ENCODE data around the gene OMA1.

DNA sequence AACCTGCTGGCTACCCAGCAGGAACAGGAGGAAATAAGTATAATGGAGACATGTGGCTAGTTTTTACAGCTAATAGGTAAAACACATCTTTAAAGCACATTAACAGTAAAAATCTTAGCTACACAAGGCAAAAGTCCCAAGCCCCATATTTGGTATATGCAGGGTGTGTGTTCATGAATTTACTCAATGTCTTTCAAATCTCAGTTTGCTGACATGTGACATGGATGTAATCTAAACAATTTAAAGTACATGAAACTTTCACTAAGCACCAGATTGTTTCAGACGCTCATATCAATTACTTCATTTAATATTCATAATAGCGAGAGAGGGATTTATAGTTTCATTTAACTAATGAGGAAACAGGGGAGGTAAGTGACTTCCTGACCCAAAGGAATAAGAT lies 26.6 kb upstream of the OMA1 start:
- TF ChIP-seq ARNT (IDR thresholded peaks at IDR 0.05): no peak
- TF ChIP-seq L3MBTL2 (conservative IDR thresholded peaks at IDR 0.05): no peak
